IPS-20b (cell line): ENCODE measurements around the gene PRSS56.

Experiments
- H3K27ac ChIP-seq: one replicate; pipeline ENCODE4 v1.5.1; 2013; ENCODE audit warnings: low read length
- H3K27me3 ChIP-seq: 2 replicates; pipeline ENCODE4 v1.6.1; 2013; ENCODE audit warnings: mild to moderate bottlenecking, low read length, inconsistent platforms; ENCODE audit not compliant: insufficient read depth
- H3K36me3 ChIP-seq: 2 replicates; pipeline ENCODE4 v1.6.1; 2013; ENCODE audit warnings: low read depth, mild to moderate bottlenecking, inconsistent platforms, low read length, moderate library complexity; ENCODE audit not compliant: insufficient read depth
- H3K4me1 ChIP-seq: 2 replicates; pipeline ENCODE4 v1.6.1; 2013; ENCODE audit warnings: mild to moderate bottlenecking, control low read depth, inconsistent platforms, low read length, moderate library complexity; ENCODE audit not compliant: insufficient read depth
- H3K4me3 ChIP-seq: 2 replicates; pipeline ENCODE4 v1.5.1; 2013; ENCODE audit warnings: mild to moderate bottlenecking, low read length, inconsistent platforms
- H3K9ac ChIP-seq: 2 replicates; pipeline ENCODE4 v1.6.1; 2013; ENCODE audit warnings: low read depth, mild to moderate bottlenecking, inconsistent platforms, low read length, moderate library complexity
- H3K9me3 ChIP-seq: 2 replicates; pipeline ENCODE4 v1.6.1; 2013; ENCODE audit warnings: mild to moderate bottlenecking, low read depth, low read length, inconsistent platforms; ENCODE audit not compliant: insufficient read depth

Gene PRSS56

GRCh38 chr2:232482301-232483238 lies 37.6 kb upstream of the PRSS56 start:
- no peak overlapping the region for H3K27ac ChIP-seq
- H3K27me3 ChIP-seq = peaks cover 55% of the 10 kb centered on the region
- H3K4me3 ChIP-seq = no peak overlapping the region
- H3K9me3 ChIP-seq = no peaks in the 10 kb centered on the region
- no peaks in the 10 kb centered on the region for H3K36me3 ChIP-seq
- H3K4me1 ChIP-seq = no peaks in the 10 kb centered on the region
- no peak overlapping the region for H3K9ac ChIP-seq

GRCh38 chr2:232483311-232483922 lies 36.8 kb upstream of the PRSS56 start:
- H3K4me1 ChIP-seq = no peaks in the 10 kb centered on the region
- H3K9ac ChIP-seq = no peak overlapping the region
- no peaks in the 10 kb centered on the region for H3K36me3 ChIP-seq
- H3K27me3 ChIP-seq = peaks cover 62% of the 10 kb centered on the region
- no peak overlapping the region for H3K4me3 ChIP-seq
- no peaks in the 10 kb centered on the region for H3K9me3 ChIP-seq
- H3K27ac ChIP-seq = no peak overlapping the region

- H3K27me3 ChIP-seq = peaks cover 69% of the 10 kb centered on the region
- no peaks in the 10 kb centered on the region for H3K36me3 ChIP-seq
- H3K4me3 ChIP-seq = no peak overlapping the region
- H3K4me1 ChIP-seq = peaks cover 3% of the 10 kb centered on the region; the same call in 1 of the 2 replicates
- no peak overlapping the region for H3K9ac ChIP-seq
- H3K27ac ChIP-seq = no peak overlapping the region
- H3K9me3 ChIP-seq = no peaks in the 10 kb centered on the region
These were observed 36.1 kb upstream of the PRSS56 start for GRCh38 chr2:232483923-232484627.

- H3K27ac ChIP-seq = no peak overlapping the region
- no peaks in the 10 kb centered on the region for H3K9me3 ChIP-seq
- 0 out of 2 replicates have a peak overlapping the region, but pooled peaks have one; percentile 59 for H3K4me3 ChIP-seq
- no peak overlapping the region for H3K9ac ChIP-seq
- H3K4me1 ChIP-seq = peaks cover 5% of the 10 kb centered on the region; the same call in 1 of the 2 replicates
- H3K27me3 ChIP-seq = peaks cover 76% of the 10 kb centered on the region
- H3K36me3 ChIP-seq = no peaks in the 10 kb centered on the region
These were observed 35.4 kb upstream of the PRSS56 start for GRCh38 chr2:232484628-232485347.

GRCh38 chr2:232485348-232485756 lies 34.8 kb upstream of the PRSS56 start:
- H3K9ac ChIP-seq = no peak overlapping the region
- H3K27me3 ChIP-seq = peaks cover 82% of the 10 kb centered on the region
- H3K9me3 ChIP-seq = no peaks in the 10 kb centered on the region
- peaks cover 7% of the 10 kb centered on the region; the same call in 1 of the 2 replicates for H3K4me1 ChIP-seq
- peak overlapping the region; percentile 59; the same call in 1 of the 2 replicates for H3K4me3 ChIP-seq
- no peaks in the 10 kb centered on the region for H3K36me3 ChIP-seq
- no peak overlapping the region for H3K27ac ChIP-seq

- H3K27me3 ChIP-seq = peaks cover 83% of the 10 kb centered on the region
- H3K36me3 ChIP-seq = no peaks in the 10 kb centered on the region
- peaks cover 7% of the 10 kb centered on the region; the same call in 1 of the 2 replicates for H3K4me1 ChIP-seq
- no peak overlapping the region for H3K9ac ChIP-seq
- no peaks in the 10 kb centered on the region for H3K9me3 ChIP-seq
- no peak overlapping the region for H3K27ac ChIP-seq
- H3K4me3 ChIP-seq = peak overlapping the region; percentile 59; the same call in 1 of the 2 replicates
These were observed 34.2 kb upstream of the PRSS56 start for GRCh38 chr2:232485757-232486557.

- peaks cover 83% of the 10 kb centered on the region for H3K27me3 ChIP-seq
- peaks cover 7% of the 10 kb centered on the region; the same call in 1 of the 2 replicates for H3K4me1 ChIP-seq
- peak overlapping the region; percentile 60; the same call in 1 of the 2 replicates for H3K4me3 ChIP-seq
- H3K9ac ChIP-seq = no peak overlapping the region
- no peak overlapping the region for H3K27ac ChIP-seq
- no peaks in the 10 kb centered on the region for H3K36me3 ChIP-seq
- no peaks in the 10 kb centered on the region for H3K9me3 ChIP-seq
These were observed 33.4 kb upstream of the PRSS56 start for GRCh38 chr2:232486558-232487384.

- Histone ChIP-seq H3K9ac (no peak within 1 kb of the TSS), H3K4me1 (peaks cover 7% of the 10 kb centered on the region; the same call in 1 of the 2 replicates), H3K36me3 (no peaks in the 10 kb centered on the region), H3K27me3 (peaks cover 75% of the 10 kb centered on the region), H3K4me3 (peak within 1 kb of the TSS; percentile 60; the same call in 1 of the 2 replicates), H3K9me3 (no peaks in the 10 kb centered on the region), H3K27ac (no peak within 1 kb of the TSS)
These were observed 32.6 kb upstream of the PRSS56 start, which contains the start of gene ECEL1 for GRCh38 chr2:232487385-232488096. Gene ECEL1, minus strand, starts transcription at chr2:232487834. Its CDS starts 1,181 bp downstream, at chr2:232486653.

GRCh38 chr2:232488097-232488711 lies 32.0 kb upstream of the PRSS56 start:
- Histone ChIP-seq H3K9ac (no peak overlapping the region), H3K9me3 (no peaks in the 10 kb centered on the region), H3K4me3 (peak overlapping the region; percentile 60; the same call in 1 of the 2 replicates), H3K27me3 (peaks cover 71% of the 10 kb centered on the region), H3K4me1 (peaks cover 7% of the 10 kb centered on the region; the same call in 1 of the 2 replicates), H3K27ac (no peak overlapping the region), H3K36me3 (no peaks in the 10 kb centered on the region)
